Testis (tissue), 2 donors: ENCODE data around the gene OR9Q1.

Source experiments
- CTCF ChIP-seq, 3 experiments: fragments of 450-650 bp in 2 of 3; fragments of 200-600 bp in 1 of 3; sonication (generic) in 1 of 3; IDR thresholded peaks; one replicate each; pipeline ENCODE4 v1.5.1; 2016 to 2019; ENCODE audit warnings: antibody characterized with exemption in 3 of 3, mild to moderate bottlenecking in 2 of 3, moderate library complexity in 1 of 3
- POLR2A ChIP-seq: fragments of 450-650 bp; IDR thresholded peaks from one replicate; pipeline ENCODE4 v1.6.1; 2017; ENCODE audit warnings: antibody characterized with exemption, mild to moderate bottlenecking, moderate library complexity

- TF ChIP-seq POLR2A: no peak
- no peak for TF ChIP-seq CTCF (IDR thresholded peaks at IDR 0.05)
These were observed 140.7 kb downstream of the OR9Q1 start for GRCh38 chr11:58164389-58164788.
